HG02852 (cell line): ENCODE measurements around the gene IRF4.
"Not testable (repeated sequence)": the region's sequence is repeated elsewhere in the genome, so short reads cannot be mapped to it uniquely, and the experiment has no call there.

Experiments
- ATAC-seq: cut with Tn5 transposase; IDR thresholded peaks from one replicate; pipeline ENCODE4 v1.9.1; 2021; ENCODE audit warnings: mild to moderate bottlenecking, moderate library complexity; ENCODE audit not compliant: unreplicated experiment

The IRF4 gene

GRCh38 chr6:411402-412145 is 20.0 kb downstream of the IRF4 start:
- no peak for ATAC-seq

GRCh38 chr6:412146-412886 is 20.8 kb downstream of the IRF4 start:
- no peak for ATAC-seq

- ATAC-seq: no peak
Measured at GRCh38 chr6:414447-414846, 22.9 kb downstream of the IRF4 start.

- ATAC-seq: no peak
Measured at GRCh38 chr6:415087-415486, 23.5 kb downstream of the IRF4 start.

GRCh38 chr6:421211-421610 is 29.7 kb downstream of the IRF4 start:
- no peak for ATAC-seq

GRCh38 chr6:422433-423054 is 31.0 kb downstream of the IRF4 start:
- ATAC-seq: peak; percentile 66

GRCh38 chr6:423055-423798 is 31.7 kb downstream of the IRF4 start:
- no peak for ATAC-seq

- no peak for ATAC-seq
Measured at GRCh38 chr6:423799-424345, 32.3 kb downstream of the IRF4 start.

GRCh38 chr6:424741-425417 is 33.3 kb downstream of the IRF4 start:
- ATAC-seq: no peak

- not testable (repeated sequence) for ATAC-seq
Measured at GRCh38 chr6:425418-425788, 33.9 kb downstream of the IRF4 start.

- not testable (repeated sequence) for ATAC-seq
Measured at GRCh38 chr6:426198-426738, 34.7 kb downstream of the IRF4 start.

- ATAC-seq: no peak
Measured at GRCh38 chr6:428047-428603, 36.6 kb downstream of the IRF4 start.

GRCh38 chr6:429515-430121 is 38.1 kb downstream of the IRF4 start:
- ATAC-seq: no peak

- ATAC-seq: peak; percentile 35
Measured at GRCh38 chr6:431504-431903, 40.0 kb downstream of the IRF4 start.

- no peak for ATAC-seq
Measured at GRCh38 chr6:431986-432385, 40.4 kb downstream of the IRF4 start.

- no peak for ATAC-seq
Measured at GRCh38 chr6:434051-434705, 42.6 kb downstream of the IRF4 start.

- no peak for ATAC-seq
Measured at GRCh38 chr6:435441-436307, 44.1 kb downstream of the IRF4 start.
